ENCODE measurements around the gene SMU1. TPM values are rescaled to one million over a fixed set of nuclear protein-coding genes. Genes with fewer than 3 reads are reported as not detected.
"Not testable (repeated sequence)": the region's sequence is repeated elsewhere in the genome, so short reads cannot be mapped to it uniquely, and the experiment has no call there.

The SMU1 gene
- total RNA-seq, 2 experiments from 2014 or later: 27.4 to 27.6 TPM

GRCh38 chr9:33023661-33024060 lies 52.8 kb downstream of the SMU1 start:
- POLR2A ChIA-PET: interaction anchor here (1.1 kb wide), 1 partner anchor 144 kb away, joined by 3 read pairs; the partner anchor contains the start of gene B4GALT1
- CTCF ChIA-PET: no interaction called here

- CTCF ChIA-PET: no interaction called here
- POLR2A ChIA-PET: no interaction called here
Observed at GRCh38 chr9:33022755-33023154, 53.7 kb downstream of the SMU1 start.

- POLR2A ChIA-PET: no interaction called here
- CTCF ChIA-PET: no interaction called here
Observed at GRCh38 chr9:33022303-33022702, 54.2 kb downstream of the SMU1 start.

GRCh38 chr9:33019797-33020196 lies 56.7 kb downstream of the SMU1 start:
- CTCF ChIA-PET: no interaction called here
- POLR2A ChIA-PET: no interaction called here

GRCh38 chr9:33017283-33018041 lies 59.0 kb downstream of the SMU1 start:
- ChIA-PET POLR2A (no interaction called here), CTCF (no interaction called here)

- CTCF ChIA-PET: no interaction called here
- POLR2A ChIA-PET: no interaction called here
Observed at GRCh38 chr9:33014665-33015014, 61.8 kb downstream of the SMU1 start.

GRCh38 chr9:33013962-33014664 lies 62.4 kb downstream of the SMU1 start:
- CTCF ChIA-PET: interaction anchor here (1.5 kb wide), 1 partner anchor 10 kb away, joined by 3 read pairs; no protein-coding TSS in a partner anchor

GRCh38 chr9:33012328-33013069 lies 64.0 kb downstream of the SMU1 start:
- CTCF ChIA-PET: interaction anchor here (1.5 kb wide), 1 partner anchor 9 kb away, joined by 3 read pairs; no protein-coding TSS in a partner anchor

More at GRCh38 chr9:33013962-33014664, 62.4 kb downstream of the SMU1 start:
- POLR2A ChIA-PET: no interaction called here

GRCh38 chr9:33011831-33012230 lies 64.6 kb downstream of the SMU1 start:
- POLR2A ChIA-PET: no interaction called here

More at GRCh38 chr9:33012328-33013069, 64.0 kb downstream of the SMU1 start:
- POLR2A ChIA-PET: no interaction called here

GRCh38 chr9:33007755-33008154 lies 68.7 kb downstream of the SMU1 start:
- POLR2A ChIA-PET: no interaction called here

More at GRCh38 chr9:33011831-33012230, 64.6 kb downstream of the SMU1 start:
- CTCF ChIA-PET: no interaction called here

GRCh38 chr9:33005335-33005734 lies 71.1 kb downstream of the SMU1 start:
- CTCF ChIA-PET, POLR2A ChIA-PET: not testable (repeated sequence)

More at GRCh38 chr9:33007755-33008154, 68.7 kb downstream of the SMU1 start:
- CTCF ChIA-PET: no interaction called here

GRCh38 chr9:33000682-33001055 lies 75.8 kb downstream of the SMU1 start:
- CTCF ChIA-PET: interaction anchor here (0.7 to 1.8 kb wide), 2 partner anchors 24 to 26 kb away, joined by 3 to 4 read pairs; partner anchors contain the start of gene DNAJA1
- POLR2A ChIA-PET: interaction anchor here (0.6 to 1.2 kb wide), 4 partner anchors 21 to 444 kb away, joined by 5 to 11 read pairs (median 6); partner anchors contain the start of gene DNAJA1

- POLR2A ChIA-PET: no interaction called here
- CTCF ChIA-PET: no interaction called here
Observed at GRCh38 chr9:32992595-32993238, 83.8 kb downstream of the SMU1 start.

GRCh38 chr9:32991897-32992594 lies 84.4 kb downstream of the SMU1 start:
- CTCF ChIA-PET: no interaction called here
- POLR2A ChIA-PET: no interaction called here

Other genes starting within 250 kb of the SMU1 start
- 10 to 100 TPM; 56.0 to 56.5 TPM for gene APTX, start 75.0 kb downstream of the SMU1 start, total RNA-seq
- 100 to 1,000 TPM; 269 to 274 TPM for gene DNAJA1, start 51.4 kb downstream of the SMU1 start, total RNA-seq
- 10 to 100 TPM; 38.3 to 38.6 TPM for gene B4GALT1, start 90.7 kb upstream of the SMU1 start, total RNA-seq
- gene SPINK4, start 163.5 kb upstream of the SMU1 start, total RNA-seq: not detected
- 10 to 100 TPM; 76.9 to 78.8 TPM for gene BAG1, start 188.0 kb upstream of the SMU1 start, total RNA-seq
- gene CHMP5, start 188.4 kb upstream of the SMU1 start, total RNA-seq: 10 to 100 TPM; 51.7 to 54.5 TPM
- 10 to 100 TPM; 41.2 to 42.7 TPM for gene NFX1, start 213.8 kb upstream of the SMU1 start, total RNA-seq

Measured in activated CD8-positive, alpha-beta memory T cell treated with anti-CD3 and anti-CD28 coated beads for 36 hours (primary cell).